HG03095 (cell line): ENCODE measurements around the gene DCC.

Experiments
- ATAC-seq: cut with Tn5 transposase; IDR thresholded peaks from one replicate; pipeline ENCODE4 v1.9.1; 2021; ENCODE audit warnings: moderate library complexity; ENCODE audit not compliant: unreplicated experiment

DCC gene

GRCh38 chr18:53283708-53284107 is 943.7 kb downstream of the DCC start:
- no peak for ATAC-seq

DNA sequence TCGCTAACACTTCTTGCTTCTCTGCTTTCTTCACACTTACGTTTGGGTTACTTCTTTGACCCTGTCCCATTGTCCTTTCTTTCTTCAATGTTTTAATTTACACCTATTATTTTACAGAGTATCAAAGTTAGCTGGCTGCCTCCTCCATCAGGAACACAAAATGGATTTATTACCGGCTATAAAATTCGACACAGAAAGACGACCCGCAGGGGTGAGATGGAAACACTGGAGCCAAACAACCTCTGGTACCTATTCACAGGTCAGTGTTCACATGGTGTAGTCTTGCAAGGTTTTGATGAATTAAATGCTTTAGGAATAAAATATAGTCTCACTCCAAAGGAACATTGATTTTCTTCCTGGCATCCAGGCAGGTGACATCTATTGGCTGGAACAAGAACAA is 965.5 kb downstream of the DCC start:
- ATAC-seq: no peak

- ATAC-seq: no peak
Observed at GRCh38 chr18:53319628-53320027, 979.6 kb downstream of the DCC start.

DNA sequence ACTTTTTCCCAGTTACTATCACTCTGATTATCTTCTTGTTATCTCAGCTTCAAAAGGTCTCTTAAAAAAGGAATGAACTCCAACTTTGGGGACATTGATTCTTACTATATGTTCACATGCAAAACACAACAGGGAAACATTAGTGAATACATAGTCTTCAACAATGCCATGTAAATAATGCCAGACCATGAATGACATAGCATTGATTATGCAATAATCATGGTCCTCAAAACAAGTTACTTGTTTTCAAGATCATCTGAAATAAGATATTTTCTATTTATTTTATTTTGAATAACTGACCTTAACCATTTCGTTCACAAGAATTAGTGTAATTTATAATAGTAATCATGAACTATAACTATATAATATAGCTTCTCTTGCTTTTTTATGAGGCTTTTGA is 982.2 kb downstream of the DCC start:
- ATAC-seq: no peak

DNA sequence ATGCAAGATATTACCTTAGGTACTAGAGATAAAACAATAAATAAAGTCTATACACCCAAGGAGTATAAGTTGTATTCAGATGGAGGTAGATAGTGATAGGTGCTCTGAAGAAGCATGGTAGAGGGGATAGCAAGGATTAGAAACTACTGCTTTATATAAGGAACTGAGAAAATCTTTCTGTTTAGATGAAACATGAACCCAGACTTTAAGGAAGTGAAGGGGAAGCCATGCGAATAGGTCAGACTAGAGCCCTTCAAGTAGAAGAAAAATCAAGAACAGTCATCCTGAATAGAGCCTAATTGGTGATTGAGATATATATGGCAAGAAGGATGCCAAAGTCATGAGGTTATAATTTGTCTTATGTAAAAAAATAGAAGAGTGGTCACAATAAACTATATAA is 984.4 kb downstream of the DCC start:
- ATAC-seq: no peak

- no peak for ATAC-seq
Observed at GRCh38 chr18:53360501-53361443, 1020.8 kb downstream of the DCC start.

DNA sequence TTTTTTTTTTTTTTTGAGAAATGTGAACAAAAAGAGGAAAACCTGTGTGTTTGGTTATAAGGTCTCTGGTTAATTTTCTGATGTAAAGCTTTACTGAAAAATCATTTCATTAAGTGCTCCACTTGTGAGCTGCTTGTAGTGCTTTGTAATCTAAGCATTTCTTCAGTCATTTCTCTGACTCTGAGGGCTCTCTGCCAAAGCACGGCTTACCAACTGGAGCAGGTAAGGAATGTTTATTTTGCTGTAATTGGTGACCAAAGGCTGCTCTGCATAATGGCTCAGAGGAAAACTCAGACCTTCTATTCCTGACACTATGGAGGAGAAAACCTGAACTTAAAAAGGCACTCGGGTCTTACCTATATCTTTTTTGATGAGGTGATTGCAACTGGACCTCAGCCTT is 1035.6 kb downstream of the DCC start:
- ATAC-seq: no peak

GRCh38 chr18:53380063-53380639 is 1040.2 kb downstream of the DCC start:
- no peak for ATAC-seq

DNA sequence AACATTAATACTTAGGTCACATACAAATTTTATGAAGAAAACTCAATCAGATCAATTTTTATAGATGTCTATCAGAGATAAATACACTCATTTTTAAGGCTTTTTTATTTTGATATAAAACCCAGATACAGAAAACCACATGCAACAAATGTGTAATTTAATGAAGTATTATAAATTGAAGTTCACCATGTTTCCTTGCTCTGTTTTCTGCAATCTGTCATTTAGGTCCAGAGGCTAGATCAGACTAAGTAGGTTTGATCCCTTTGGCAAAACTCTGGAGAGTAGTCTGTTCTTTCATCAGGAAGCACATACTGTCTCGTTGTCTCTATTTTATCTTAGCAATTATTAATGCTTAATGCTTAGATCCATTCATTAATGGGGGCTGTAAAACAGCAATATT is 1042.9 kb downstream of the DCC start:
- no peak for ATAC-seq

DNA sequence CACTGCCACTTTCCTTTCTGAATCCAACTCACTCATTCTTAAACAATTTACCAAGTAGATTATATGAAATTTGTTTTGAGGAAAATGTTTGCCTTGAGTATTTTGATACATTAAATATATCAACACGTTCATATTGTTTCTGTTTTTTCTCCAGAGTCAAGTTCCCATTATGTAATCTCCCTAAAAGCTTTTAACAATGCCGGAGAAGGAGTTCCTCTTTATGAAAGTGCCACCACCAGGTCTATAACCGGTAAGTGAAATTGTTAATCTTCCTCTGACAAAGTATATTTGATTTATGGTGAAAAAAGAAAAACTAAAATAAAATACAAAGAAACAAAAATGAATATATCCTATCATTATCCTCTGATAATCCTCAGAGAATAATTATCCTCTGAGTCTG is 1045.9 kb downstream of the DCC start:
- ATAC-seq: no peak

GRCh38 chr18:53387581-53387980 is 1047.6 kb downstream of the DCC start:
- no peak for ATAC-seq

- no peak for ATAC-seq
Observed at GRCh38 chr18:53402670-53403069, 1062.7 kb downstream of the DCC start.

DNA sequence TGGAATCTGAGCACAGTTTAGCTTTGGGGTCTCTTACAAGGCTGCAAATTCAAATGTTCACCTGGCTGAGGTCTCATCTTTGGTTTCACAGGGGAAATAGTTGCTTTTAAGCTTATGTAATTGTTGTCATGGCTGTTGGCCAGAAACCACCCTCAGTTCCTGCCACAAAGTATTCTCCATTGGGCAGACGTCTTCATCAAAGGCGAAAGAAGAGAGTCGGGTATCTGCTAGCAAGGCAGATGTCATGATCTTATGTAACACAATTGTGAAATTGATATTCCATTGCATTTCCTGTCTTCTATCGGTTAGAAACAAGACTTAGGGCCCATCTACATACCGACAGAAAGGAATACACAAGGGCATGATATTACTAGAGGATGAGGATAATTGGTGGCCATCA is 1068.3 kb downstream of the DCC start:
- ATAC-seq: no peak

DNA sequence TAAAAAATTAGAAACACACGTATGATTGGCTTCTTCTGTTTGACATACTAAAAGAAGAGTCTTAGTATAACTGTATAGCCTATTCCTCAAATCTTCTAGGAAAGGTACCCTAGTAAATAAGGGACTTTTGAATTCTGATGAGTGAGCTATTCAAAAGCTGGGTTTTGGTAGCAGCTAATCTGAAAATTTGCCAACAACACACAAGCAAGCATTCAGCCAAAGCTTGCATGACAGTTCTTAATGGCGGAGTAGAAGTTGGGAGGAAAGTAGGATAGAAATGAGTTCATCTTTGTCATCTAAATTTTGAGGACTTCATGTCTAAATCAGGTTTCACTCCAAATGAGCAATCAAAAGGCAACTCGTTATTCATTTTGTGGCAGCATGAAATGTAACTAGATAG is 1071.5 kb downstream of the DCC start:
- no peak for ATAC-seq

- no peak for ATAC-seq
Observed at GRCh38 chr18:53417003-53417402, 1077.0 kb downstream of the DCC start.

- ATAC-seq: no peak
Observed at GRCh38 chr18:53421869-53422268, 1081.9 kb downstream of the DCC start.

DNA sequence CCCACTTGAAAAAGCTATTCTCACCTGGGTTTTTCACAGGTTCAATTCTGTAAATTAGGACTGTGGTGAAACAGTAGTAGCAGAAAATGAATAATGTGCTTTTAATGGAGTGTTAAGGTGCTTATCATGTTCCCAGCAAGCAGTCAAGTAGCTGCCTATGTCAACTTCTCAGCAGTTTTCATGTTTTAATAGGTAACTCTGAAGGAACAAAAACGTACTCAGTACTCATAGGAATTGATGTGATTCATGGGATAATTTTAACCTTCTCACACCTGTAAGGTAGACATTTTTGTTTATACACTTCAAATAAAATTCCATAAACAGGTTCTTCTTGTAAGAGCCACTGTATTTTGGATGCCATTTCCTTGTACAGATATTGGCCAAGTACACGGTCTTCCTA is 1082.9 kb downstream of the DCC start:
- no peak for ATAC-seq

DNA sequence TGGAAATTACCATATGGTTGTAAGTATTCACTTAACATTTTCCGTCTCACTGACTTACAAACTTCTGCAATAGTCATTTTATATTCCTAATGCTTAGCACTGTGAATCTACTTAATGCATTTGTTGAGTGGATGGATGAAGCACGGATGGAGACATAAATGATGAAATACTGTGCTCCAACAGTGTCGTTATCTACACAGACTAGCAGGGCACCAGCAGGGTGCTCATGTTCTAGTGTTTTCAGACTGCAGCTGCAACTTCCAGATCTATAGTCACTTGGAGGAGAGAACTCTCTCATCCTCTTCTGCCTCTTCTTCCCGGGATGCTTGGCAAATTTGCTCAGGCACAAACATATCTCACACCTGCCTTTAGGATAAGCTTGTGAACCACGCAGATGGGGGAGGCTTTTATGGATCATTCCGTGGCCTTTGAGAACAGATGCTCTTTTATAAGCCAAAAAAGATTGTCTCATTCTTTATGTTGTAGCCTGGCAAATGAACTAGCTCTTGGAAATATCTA is 1086.7 kb downstream of the DCC start:
- no peak for ATAC-seq

DNA sequence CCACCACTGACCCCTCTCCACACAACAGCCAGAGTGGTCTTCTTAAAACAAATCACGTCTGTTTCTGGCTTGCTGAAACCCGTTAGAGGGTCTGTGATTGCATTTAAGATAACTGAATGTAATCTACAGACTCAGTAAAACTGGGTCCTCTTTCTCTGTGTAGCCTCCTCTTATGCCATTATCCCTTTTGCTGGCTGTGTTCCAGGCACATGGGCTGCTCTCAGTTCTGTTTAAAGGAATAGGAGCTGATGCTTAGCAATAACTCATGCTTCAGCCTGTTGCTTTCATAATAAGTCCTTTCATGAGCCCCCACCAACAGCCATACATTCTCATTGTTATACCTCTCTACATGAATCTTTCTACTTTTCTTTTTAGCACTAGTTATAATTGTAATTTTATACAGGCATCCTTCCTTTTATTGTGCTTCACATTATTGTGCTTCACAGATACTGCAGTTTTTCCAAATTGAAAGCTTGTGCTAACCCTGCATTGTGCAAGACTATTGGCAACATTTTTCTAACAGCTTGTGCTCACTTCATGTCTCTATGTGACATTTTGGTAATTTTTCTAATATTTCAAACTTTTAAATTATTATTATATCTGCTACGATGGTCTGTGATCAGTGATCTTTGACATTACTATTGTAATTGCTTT is 1101.9 kb downstream of the DCC start:
- no peak for ATAC-seq

DNA sequence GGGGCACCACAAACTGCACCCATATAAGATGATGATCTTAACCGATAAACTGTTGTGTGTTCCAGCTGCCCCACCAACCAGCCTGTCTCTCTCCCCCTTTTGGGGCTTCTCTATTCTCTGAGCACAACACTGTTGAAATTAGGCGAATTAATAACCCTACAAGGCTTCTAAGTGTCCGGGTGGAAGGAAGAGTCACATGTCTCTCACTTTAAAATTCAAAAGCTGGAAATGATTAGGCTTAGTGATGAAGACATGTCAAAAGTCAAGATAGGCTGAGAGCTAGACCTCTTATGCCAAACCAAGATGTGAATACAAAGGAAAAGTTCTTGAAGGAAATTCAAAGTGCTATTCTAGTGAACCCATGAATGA is 1102.4 kb downstream of the DCC start:
- no peak for ATAC-seq

DNA sequence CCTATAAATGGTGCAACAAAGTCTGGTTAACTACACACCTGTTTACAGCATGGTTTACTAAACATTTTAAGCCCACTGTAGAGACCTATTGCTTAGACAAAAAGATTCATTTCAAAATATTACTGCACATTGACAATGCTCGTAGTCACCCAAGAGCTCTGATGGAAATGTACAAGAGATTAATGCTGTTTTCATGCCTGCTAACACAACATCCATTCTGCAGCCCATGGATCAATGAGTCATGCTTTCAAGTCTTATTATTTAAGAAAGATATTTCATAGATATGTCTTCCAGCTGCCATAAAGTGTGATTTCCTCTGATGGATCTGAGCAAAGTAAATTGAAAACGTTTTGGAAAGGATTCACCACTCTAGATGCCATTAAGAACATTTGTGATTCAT is 1103.3 kb downstream of the DCC start:
- no peak for ATAC-seq

GRCh38 chr18:53443831-53444230 is 1103.8 kb downstream of the DCC start:
- ATAC-seq: no peak
